Measurements from ENCODE around the gene NR1H2.

Gene NR1H2

GRCh38 chr19:50427318-50427925 lies 51.2 kb downstream of the NR1H2 start:
- no peak for DNase-seq

GRCh38 chr19:50427997-50428425 lies 51.8 kb downstream of the NR1H2 start:
- peak; percentile 91 for DNase-seq

- DNase-seq = no peak
Measured at GRCh38 chr19:50428772-50429463, 52.7 kb downstream of the NR1H2 start.

- DNase-seq = no peak
Measured at GRCh38 chr19:50430888-50431342, 54.7 kb downstream of the NR1H2 start.

GRCh38 chr19:50431343-50432220 lies 55.3 kb downstream of the NR1H2 start:
- peak; percentile 87 for DNase-seq

- DNase-seq = no peak
Measured at GRCh38 chr19:50432221-50433028, 56.2 kb downstream of the NR1H2 start, which contains the start of gene MYBPC2. MYBPC2 (plus strand) TSS chr19:50432892; CDS start chr19:50432954, 62 bp downstream.
